Measurements from ENCODE around the gene SMIM9.

DNA sequence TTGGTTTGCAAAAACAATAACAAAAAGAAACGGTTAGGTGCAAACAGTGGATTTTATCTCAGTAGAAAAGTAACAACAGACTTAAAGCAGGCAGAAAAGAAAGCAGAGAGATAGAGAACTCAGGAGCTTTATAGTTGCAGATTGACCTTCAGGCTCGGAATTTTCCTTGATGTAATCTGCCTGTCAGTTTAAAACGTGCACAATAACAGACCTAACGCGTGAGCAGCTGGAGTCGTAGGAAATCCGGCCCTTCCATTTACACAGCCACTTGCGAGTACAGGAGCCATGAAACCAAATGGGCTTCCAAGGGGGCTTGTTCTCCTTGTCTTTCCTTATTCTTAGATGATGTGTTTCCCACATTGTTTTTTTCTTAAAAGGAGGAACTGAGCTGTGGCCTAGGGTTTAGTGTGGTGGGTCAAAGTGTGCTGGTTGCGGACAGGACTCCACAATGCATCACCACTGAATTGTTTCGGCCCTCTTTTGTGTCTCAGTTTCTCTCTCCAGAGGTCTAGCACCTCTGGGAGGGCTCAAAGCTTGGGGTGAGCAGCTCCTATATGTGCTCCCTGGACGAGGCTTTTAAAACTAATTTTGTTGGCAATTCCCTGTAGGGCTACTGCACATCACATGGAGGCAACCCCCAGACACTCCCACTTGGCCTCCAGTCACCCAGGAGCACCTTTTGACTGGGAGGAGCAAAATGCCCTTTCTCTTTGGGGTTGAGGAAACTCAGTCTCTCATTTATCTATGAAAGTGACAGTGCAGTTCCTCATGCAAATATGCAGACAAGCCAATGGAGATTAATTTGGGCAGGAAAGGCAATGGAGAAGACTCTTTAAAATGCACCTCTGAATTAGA is 15.3 kb downstream of the SMIM9 start:
- TF ChIP-seq EZH2 (IDR thresholded peaks at IDR 0.05) (no peak), CTCF (IDR thresholded peaks at IDR 0.05) (no peak)
